ENCODE data around the gene RCE1.

Gene RCE1

GRCh38 chr11:66887526-66887925 is 44.3 kb downstream of the RCE1 start:
- Histone ChIP-seq H3K4me3 (ENCODE audit: low read length in 2 of 2) (no peak overlapping the region), H3K27me3 (ENCODE audit: control insufficient read depth in 2 of 2, insufficient read depth in 2 of 2, low read length in 2 of 2) (no peaks in the 10 kb centered on the region), H3K9ac (ENCODE audit: low read depth in 1 of 2, low read length in 2 of 2) (no peak overlapping the region), H3K27ac (ENCODE audit: low read depth in 2 of 2, low read length in 2 of 2) (no peak overlapping the region), H3K36me3 (ENCODE audit: control insufficient read depth in 2 of 2, insufficient read depth in 2 of 2, low read length in 2 of 2) (no peaks in the 10 kb centered on the region), H3K9me3 (ENCODE audit: control insufficient read depth in 2 of 2, low read length in 2 of 2) (no peaks in the 10 kb centered on the region), H3K4me1 (ENCODE audit: control insufficient read depth in 2 of 2, insufficient read depth in 2 of 2, low read length in 2 of 2) (peaks cover 5 to 7% of the 10 kb centered on the region in 2 donors)

- Histone ChIP-seq H3K27ac (ENCODE audit: low read depth in 2 of 2, low read length in 2 of 2) (no peak overlapping the region), H3K36me3 (ENCODE audit: control insufficient read depth in 2 of 2, insufficient read depth in 2 of 2, low read length in 2 of 2) (no peaks in the 10 kb centered on the region)
These were observed 45.0 kb downstream of the RCE1 start for GRCh38 chr11:66888282-66888681.

GRCh38 chr11:66889960-66890359 is 46.7 kb downstream of the RCE1 start:
- Histone ChIP-seq H3K9ac (ENCODE audit: low read depth in 1 of 2, low read length in 2 of 2) (no peak overlapping the region), H3K4me3 (ENCODE audit: low read length in 2 of 2) (no peak overlapping the region), H3K9me3 (ENCODE audit: control insufficient read depth in 2 of 2, low read length in 2 of 2) (no peaks in the 10 kb centered on the region)

More at GRCh38 chr11:66888282-66888681, 45.0 kb downstream of the RCE1 start:
- H3K27me3 ChIP-seq (ENCODE audit: control insufficient read depth in 2 of 2, insufficient read depth in 2 of 2, low read length in 2 of 2): no peaks in the 10 kb centered on the region
- no peak overlapping the region for H3K9ac ChIP-seq (ENCODE audit: low read depth in 1 of 2, low read length in 2 of 2)
- no peak overlapping the region for H3K4me3 ChIP-seq (ENCODE audit: low read length in 2 of 2)
- H3K4me1 ChIP-seq (ENCODE audit: control insufficient read depth in 2 of 2, insufficient read depth in 2 of 2, low read length in 2 of 2): peaks cover 0 to 3% of the 10 kb centered on the region in 2 donors
- no peaks in the 10 kb centered on the region for H3K9me3 ChIP-seq (ENCODE audit: control insufficient read depth in 2 of 2, low read length in 2 of 2)

GRCh38 chr11:66891851-66892660 is 48.8 kb downstream of the RCE1 start:
- Histone ChIP-seq H3K4me3 (ENCODE audit: low read length in 2 of 2) (no peak overlapping the region), H3K27ac (ENCODE audit: low read depth in 2 of 2, low read length in 2 of 2) (peak overlapping the region in 1 of 2 donors; percentile 30), H3K4me1 (ENCODE audit: control insufficient read depth in 2 of 2, insufficient read depth in 2 of 2, low read length in 2 of 2) (no peaks in the 10 kb centered on the region), H3K9me3 (ENCODE audit: control insufficient read depth in 2 of 2, low read length in 2 of 2) (no peaks in the 10 kb centered on the region), H3K9ac (ENCODE audit: low read depth in 1 of 2, low read length in 2 of 2) (no peak overlapping the region), H3K27me3 (ENCODE audit: control insufficient read depth in 2 of 2, insufficient read depth in 2 of 2, low read length in 2 of 2) (no peaks in the 10 kb centered on the region), H3K36me3 (ENCODE audit: control insufficient read depth in 2 of 2, insufficient read depth in 2 of 2, low read length in 2 of 2) (no peaks in the 10 kb centered on the region)

More at GRCh38 chr11:66889960-66890359, 46.7 kb downstream of the RCE1 start:
- Histone ChIP-seq H3K4me1 (ENCODE audit: control insufficient read depth in 2 of 2, insufficient read depth in 2 of 2, low read length in 2 of 2) (no peaks in the 10 kb centered on the region), H3K27ac (ENCODE audit: low read depth in 2 of 2, low read length in 2 of 2) (no peak overlapping the region), H3K27me3 (ENCODE audit: control insufficient read depth in 2 of 2, insufficient read depth in 2 of 2, low read length in 2 of 2) (no peaks in the 10 kb centered on the region), H3K36me3 (ENCODE audit: control insufficient read depth in 2 of 2, insufficient read depth in 2 of 2, low read length in 2 of 2) (no peaks in the 10 kb centered on the region)

GRCh38 chr11:66892911-66893310 is 49.7 kb downstream of the RCE1 start:
- no peak overlapping the region for H3K9ac ChIP-seq (ENCODE audit: low read depth in 1 of 2, low read length in 2 of 2)
- H3K27ac ChIP-seq (ENCODE audit: low read depth in 2 of 2, low read length in 2 of 2): no peak overlapping the region

GRCh38 chr11:66894141-66894540 is 50.9 kb downstream of the RCE1 start:
- H3K27ac ChIP-seq (ENCODE audit: low read depth in 2 of 2, low read length in 2 of 2): no peak overlapping the region
- no peak overlapping the region for H3K9ac ChIP-seq (ENCODE audit: low read depth in 1 of 2, low read length in 2 of 2)
- no peaks in the 10 kb centered on the region for H3K9me3 ChIP-seq (ENCODE audit: control insufficient read depth in 2 of 2, low read length in 2 of 2)
- no peak overlapping the region for H3K4me3 ChIP-seq (ENCODE audit: low read length in 2 of 2)
- no peaks in the 10 kb centered on the region for H3K36me3 ChIP-seq (ENCODE audit: control insufficient read depth in 2 of 2, insufficient read depth in 2 of 2, low read length in 2 of 2)
- H3K27me3 ChIP-seq (ENCODE audit: control insufficient read depth in 2 of 2, insufficient read depth in 2 of 2, low read length in 2 of 2): no peaks in the 10 kb centered on the region
- H3K4me1 ChIP-seq (ENCODE audit: control insufficient read depth in 2 of 2, insufficient read depth in 2 of 2, low read length in 2 of 2): no peaks in the 10 kb centered on the region

More at GRCh38 chr11:66892911-66893310, 49.7 kb downstream of the RCE1 start:
- H3K4me1 ChIP-seq (ENCODE audit: control insufficient read depth in 2 of 2, insufficient read depth in 2 of 2, low read length in 2 of 2): no peaks in the 10 kb centered on the region
- H3K36me3 ChIP-seq (ENCODE audit: control insufficient read depth in 2 of 2, insufficient read depth in 2 of 2, low read length in 2 of 2): no peaks in the 10 kb centered on the region
- H3K9me3 ChIP-seq (ENCODE audit: control insufficient read depth in 2 of 2, low read length in 2 of 2): no peaks in the 10 kb centered on the region
- H3K27me3 ChIP-seq (ENCODE audit: control insufficient read depth in 2 of 2, insufficient read depth in 2 of 2, low read length in 2 of 2): no peaks in the 10 kb centered on the region
- no peak overlapping the region for H3K4me3 ChIP-seq (ENCODE audit: low read length in 2 of 2)
